Osteoblast (primary cell): ENCODE results near the gene CRYGN. TPM values are rescaled to one million over a fixed set of nuclear protein-coding genes. Genes with fewer than 3 reads are reported as not detected.

Experiments used
- DNase-seq: peaks from one replicate; pipeline ENCODE4 v3.0.0; 2011; ENCODE audit warnings: low spot score, mixed read lengths; ENCODE audit not compliant: insufficient read length; ENCODE audit errors: missing footprints
- H2AFZ ChIP-seq: 2 replicates; pipeline ENCODE4 v1.6.0; 2011; ENCODE audit warnings: mild to moderate bottlenecking, low read length
- H3K27ac ChIP-seq: 2 replicates; pipeline ENCODE4 v1.5.1; 2011; ENCODE audit warnings: mild to moderate bottlenecking, low read depth, low read length, moderate library complexity
- H3K27me3 ChIP-seq: 2 replicates; pipeline ENCODE4 v1.6.0; 2012; ENCODE audit warnings: mild to moderate bottlenecking, control low read depth, inconsistent platforms, low read length, moderate library complexity; ENCODE audit not compliant: insufficient read depth
- H3K36me3 ChIP-seq: 2 replicates; pipeline ENCODE4 v1.5.1; 2011; ENCODE audit warnings: mild to moderate bottlenecking, low read length, control low read depth, moderate library complexity; ENCODE audit not compliant: insufficient read depth
- H3K4me1 ChIP-seq: 2 replicates; pipeline ENCODE4 v1.5.1; 2011; ENCODE audit warnings: mild to moderate bottlenecking, low read length, control low read depth, moderate library complexity; ENCODE audit not compliant: insufficient read depth
- H3K4me2 ChIP-seq: 2 replicates; pipeline ENCODE4 v1.6.0; 2011; ENCODE audit warnings: mild to moderate bottlenecking, low read length; ENCODE audit not compliant: insufficient read depth
- H3K4me3 ChIP-seq: fragments of 200-600 bp; sonication (generic); 3 replicates; pipeline ENCODE4 v1.5.1; 2012; ENCODE audit warnings: mild to moderate bottlenecking, low read length, inconsistent platforms; ENCODE audit not compliant: insufficient read depth
- H3K79me2 ChIP-seq: 2 replicates; pipeline ENCODE4 v1.6.0; 2012; ENCODE audit warnings: mild to moderate bottlenecking, low read length, control low read depth, inconsistent platforms; ENCODE audit not compliant: insufficient read depth
- H3K9me3 ChIP-seq: 2 replicates; pipeline ENCODE4 v1.5.1; 2011; ENCODE audit warnings: low read depth, low read length, control low read depth
- H4K20me1 ChIP-seq: 2 replicates; pipeline ENCODE4 v1.6.0; 2012; ENCODE audit warnings: mild to moderate bottlenecking, low read length, control low read depth; ENCODE audit not compliant: insufficient read depth
- CTCF ChIP-seq: IDR thresholded peaks from 2 replicates; pipeline ENCODE4 v1.5.1; 2011; ENCODE audit warnings: mild to moderate bottlenecking, low read depth, low read length, moderate library complexity; ENCODE audit errors: extremely low read depth
- total RNA-seq: library from RNA; depleted of rRNA; stranded (reverse); fragments of >200 nt; gene quantifications from 2 replicates; pipeline ENCODE4 v1.2.3, GENCODE V29; 2012

CRYGN gene
- total RNA-seq, 1 donor: 0.72 TPM

- no peak overlapping the region for H2AFZ ChIP-seq
- H3K79me2 ChIP-seq: no peaks in the 10 kb centered on the region
- no peak overlapping the region for H3K4me3 ChIP-seq
- no peak overlapping the region for H3K27ac ChIP-seq
- no peaks in the 10 kb centered on the region for H3K9me3 ChIP-seq
- H3K27me3 ChIP-seq: peaks cover 8% of the 10 kb centered on the region
- no peak overlapping the region for H3K4me2 ChIP-seq
- DNase-seq: peak; percentile 79
- no peaks in the 10 kb centered on the region for H3K36me3 ChIP-seq
- no peaks in the 10 kb centered on the region for H3K4me1 ChIP-seq
- no peak for TF ChIP-seq CTCF
- H4K20me1 ChIP-seq: no peaks in the 10 kb centered on the region
Measured at GRCh38 chr7:151390598-151391357, 49.2 kb downstream of the CRYGN start.

GRCh38 chr7:151389768-151390597 lies 50.0 kb downstream of the CRYGN start:
- Histone ChIP-seq H3K27me3 (peaks cover 8% of the 10 kb centered on the region), H3K79me2 (no peaks in the 10 kb centered on the region), H3K27ac (no peak overlapping the region), H3K9me3 (no peaks in the 10 kb centered on the region), H3K4me1 (no peaks in the 10 kb centered on the region), H4K20me1 (no peaks in the 10 kb centered on the region), H3K4me2 (no peak overlapping the region), H3K36me3 (no peaks in the 10 kb centered on the region), H2AFZ (no peak overlapping the region), H3K4me3 (no peak overlapping the region)
- DNase-seq: peak; percentile 80
- no peak for TF ChIP-seq CTCF

GRCh38 chr7:151389096-151389767 lies 50.7 kb downstream of the CRYGN start:
- H4K20me1 ChIP-seq: no peaks in the 10 kb centered on the region
- no peaks in the 10 kb centered on the region for H3K36me3 ChIP-seq
- no peak overlapping the region for H3K4me2 ChIP-seq
- no peaks in the 10 kb centered on the region for H3K79me2 ChIP-seq
- peaks cover 12% of the 10 kb centered on the region for H3K27me3 ChIP-seq
- DNase-seq: peak; percentile 61
- H3K9me3 ChIP-seq: no peaks in the 10 kb centered on the region
- no peak for TF ChIP-seq CTCF
- no peak overlapping the region for H2AFZ ChIP-seq
- H3K4me3 ChIP-seq: no peak overlapping the region
- no peaks in the 10 kb centered on the region for H3K4me1 ChIP-seq
- H3K27ac ChIP-seq: no peak overlapping the region

GRCh38 chr7:151388430-151388829 lies 51.5 kb downstream of the CRYGN start:
- Histone ChIP-seq H3K4me1 (no peaks in the 10 kb centered on the region), H3K27me3 (peaks cover 12% of the 10 kb centered on the region), H2AFZ (no peak overlapping the region), H3K4me2 (no peak overlapping the region), H3K36me3 (no peaks in the 10 kb centered on the region), H4K20me1 (no peaks in the 10 kb centered on the region), H3K79me2 (no peaks in the 10 kb centered on the region), H3K9me3 (no peaks in the 10 kb centered on the region), H3K27ac (no peak overlapping the region), H3K4me3 (no peak overlapping the region)
- TF ChIP-seq CTCF: no peak
- no peak for DNase-seq
